Right lobe of liver (tissue), 6 donors: ENCODE data around the gene FGF2. TPM values are rescaled to one million over a fixed set of nuclear protein-coding genes. Genes with fewer than 3 reads are reported as not detected.
"Not testable (repeated sequence)": the region's sequence is repeated elsewhere in the genome, so short reads cannot be mapped to it uniquely, and the experiment has no call there.

Source experiments
- ATAC-seq, 4 donors: fragments of 200-7000 bp; cut with Tn5 transposase; one replicate each; pipeline ENCODE4 v1.9.1; 2020; ENCODE audit warnings: mild to moderate bottlenecking in 4 of 4, moderate library complexity in 4 of 4
- DNase-seq, 3 donors: peaks; one replicate each; pipeline ENCODE4 v3.0.0-alpha.2; 2020
- H3K27ac ChIP-seq, 3 donors: fragments of 200-600 bp; one replicate each; pipeline ENCODE4 v1.8.0; 2022
- H3K27me3 ChIP-seq, 2 donors: fragments of 200-600 bp; one replicate each; pipeline ENCODE4 v1.8.0; 2022
- H3K36me3 ChIP-seq, 4 donors: fragments of 200-600 bp; sonication (generic) in 1 of 4; one replicate each; pipeline versions ENCODE4 v1.5.1 to v1.8.0; 2017 to 2022; ENCODE audit warnings: control low read depth in 1 of 4
- H3K4me1 ChIP-seq, 4 donors: fragments of 200-600 bp; sonication (generic) in 1 of 4; one replicate each; pipeline versions ENCODE4 v1.5.1 to v1.8.0; 2017 to 2022; ENCODE audit warnings: control low read depth in 1 of 4
- H3K4me3 ChIP-seq, 3 donors: fragments of 200-600 bp; one replicate each; pipeline ENCODE4 v1.8.0; 2022
- H3K9me3 ChIP-seq, 4 donors: fragments of 200-600 bp; sonication (generic) in 1 of 4; one replicate each; pipeline versions ENCODE4 v1.5.1 to v1.8.0; 2017 to 2022; ENCODE audit warnings: control low read depth in 1 of 4
- CTCF ChIP-seq, 4 donors: fragments of 200-600 bp in 3 of 4; fragments of 450-650 bp in 1 of 4; IDR thresholded peaks; one replicate each; pipeline versions ENCODE4 v1.5.1 to v1.8.0; 2016 to 2022; ENCODE audit warnings: antibody characterized with exemption in 4 of 4, mild to moderate bottlenecking in 2 of 4
- POLR2A ChIP-seq: fragments of 450-650 bp; IDR thresholded peaks from one replicate; pipeline ENCODE4 v1.6.1; 2017; ENCODE audit warnings: antibody characterized with exemption, mild to moderate bottlenecking
- WGBS: methylation state at CpG from one replicate; pipeline ENCODE4 v1.1.6; 2018; ENCODE audit warnings: low coverage, low lambda C conversion rate; ENCODE audit not compliant: insufficient coverage; ENCODE audit errors: missing lambda C conversion rate; 5-methylcytosine and 5-hydroxymethylcytosine counted together
- intact Hi-C, 2 donors: fragments of 100-400 bp; cut with DNase I; formaldehyde crosslinking; loops; one replicate each; pipeline versions ENCODE4 v1.11.2 to v1.14.1; 2022
- total RNA-seq, 6 experiments: library from RNA; depleted of rRNA in 2 of 6; stranded (reverse); fragments of >200 nt in 2 of 6; fragmentation: NEBNext Ultra II Directional in 3 of 6; extraction: Animal tissue kit (Norgen Biotek cat#: 25700) in 3 of 6; gene quantifications; one replicate each; pipeline versions ENCODE4 v1.1.0 to v1.2.4, GENCODE V29; 2016 to 2023
- donor health status: DM: no; HTN: yes; CAD: no.
- donor health status: DM: no; HTN: no; CAD: no.
- donor health status: DM: no; HTN: no; CAD: no.
- donor health status: DM: no; HTN: yes; CAD: no.
- donor health status: DM: no; HTN: yes; CAD: no.

FGF2 gene
- total RNA-seq, 6 experiments from 2014 or later = 0.88 to 1.6 (median 1.1) TPM

GRCh38 chr4:122858705-122859104 lies 32.1 kb downstream of the FGF2 start:
- DNase-seq = no peak
- no peaks in the 10 kb centered on the region for H3K9me3 ChIP-seq

GRCh38 chr4:122861172-122861943 lies 34.7 kb downstream of the FGF2 start:
- H3K9me3 ChIP-seq = no peaks in the 10 kb centered on the region
- 78% methylated on average over 2 of the region's 2 CpGs for WGBS
- intact Hi-C loops = no loop called here
- no peaks in the 10 kb centered on the region for H3K36me3 ChIP-seq
- H3K27ac ChIP-seq = no peak overlapping the region
- no peak for DNase-seq
- H3K4me1 ChIP-seq = no peaks in the 10 kb centered on the region
- H3K4me3 ChIP-seq = no peak overlapping the region
- TF ChIP-seq CTCF (IDR thresholded peaks at IDR 0.05) = no peak
- no peak for TF ChIP-seq POLR2A
- ATAC-seq = no peak
- H3K27me3 ChIP-seq = no peaks in the 10 kb centered on the region

More at GRCh38 chr4:122858705-122859104, 32.1 kb downstream of the FGF2 start:
- intact Hi-C loops = no loop called here
- ATAC-seq = no peak
- Histone ChIP-seq H3K27me3 (no peaks in the 10 kb centered on the region), H3K36me3 (no peaks in the 10 kb centered on the region), H3K4me3 (no peak overlapping the region), H3K4me1 (no peaks in the 10 kb centered on the region), H3K27ac (no peak overlapping the region)
- 77% methylated on average over 2 of the region's 2 CpGs for WGBS
- TF ChIP-seq POLR2A (no peak), CTCF (IDR thresholded peaks at IDR 0.05) (no peak)

- H3K4me3 ChIP-seq = no peak overlapping the region
- H3K27ac ChIP-seq = no peak overlapping the region
- intact Hi-C loops = no loop called here
- no peak for DNase-seq
- H3K9me3 ChIP-seq = no peaks in the 10 kb centered on the region
- H3K27me3 ChIP-seq = no peaks in the 10 kb centered on the region
- WGBS = 40% methylated on average over 1 of the region's 1 CpG
- ATAC-seq = no peak
- H3K4me1 ChIP-seq = no peaks in the 10 kb centered on the region
- no peaks in the 10 kb centered on the region for H3K36me3 ChIP-seq
- no peak for TF ChIP-seq CTCF (IDR thresholded peaks at IDR 0.05)
- TF ChIP-seq POLR2A = no peak
Measured at GRCh38 chr4:122863639-122864038, 37.0 kb downstream of the FGF2 start.

GRCh38 chr4:122865425-122865824 lies 38.8 kb downstream of the FGF2 start:
- TF ChIP-seq CTCF (IDR thresholded peaks at IDR 0.05) = no peak
- TF ChIP-seq POLR2A = no peak
- no peaks in the 10 kb centered on the region for H3K9me3 ChIP-seq
- no peaks in the 10 kb centered on the region for H3K4me1 ChIP-seq
- H3K27me3 ChIP-seq = no peaks in the 10 kb centered on the region
- intact Hi-C loops = no loop called here
- H3K36me3 ChIP-seq = no peaks in the 10 kb centered on the region
- DNase-seq = no peak
- H3K27ac ChIP-seq = no peak overlapping the region
- ATAC-seq = no peak
- no peak overlapping the region for H3K4me3 ChIP-seq
- WGBS = 72% methylated on average over 4 of the region's 4 CpGs

- H3K4me3 ChIP-seq, H3K27ac ChIP-seq, H3K27me3 ChIP-seq, ATAC-seq, DNase-seq, H3K36me3 ChIP-seq, H3K4me1 ChIP-seq, intact Hi-C loops, H3K9me3 ChIP-seq: not testable (repeated sequence)
- 94% methylated on average over 3 of the region's 3 CpGs for WGBS
Measured at GRCh38 chr4:122868235-122868634, 41.6 kb downstream of the FGF2 start.
